SK-N-SH treated with all-trans-retinoic acid at 6 μM for 48 hours (cell line): ENCODE results near the gene TAP1.

ENCODE experiments used
- ATAC-seq: fragments of 200-7000 bp; cut with Tn5 transposase; 3 replicates; pipeline ENCODE4 v1.9.1; 2020; ENCODE audit warnings: mild to moderate bottlenecking, moderate library complexity
- ARNTL ChIP-seq: fragments of 450-650 bp; formaldehyde crosslinking; IDR thresholded peaks from 2 replicates; pipeline ENCODE4 v1.5.0; 2020; ENCODE audit warnings: low read depth, mild to moderate bottlenecking, moderate library complexity, borderline replicate concordance
- BACH2 ChIP-seq: fragments of 250-450 bp; sonication (Bioruptor Pico); IDR thresholded peaks from 2 replicates; pipeline ENCODE4 v1.9.0; 2021; ENCODE audit warnings: mild to moderate bottlenecking, borderline replicate concordance
- CSDC2 ChIP-seq: fragments of 250-450 bp; sonication (Bioruptor Pico); IDR thresholded peaks from 2 replicates; pipeline ENCODE4 v1.5.0; 2020; ENCODE audit warnings: mild to moderate bottlenecking, moderate library complexity
- CSRNP3 ChIP-seq: fragments of 250-450 bp; sonication (Bioruptor Pico); IDR thresholded peaks from 2 replicates; pipeline ENCODE4 v1.5.1; 2021; ENCODE audit warnings: mild to moderate bottlenecking, moderate library complexity
- ESRRG ChIP-seq: fragments of 250-450 bp; sonication (Bioruptor Pico); IDR thresholded peaks from 2 replicates; pipeline ENCODE4 v1.6.1; 2021; ENCODE audit warnings: mild to moderate bottlenecking
- OSR1 ChIP-seq: fragments of 250-450 bp; sonication (Bioruptor Pico); IDR thresholded peaks from 2 replicates; pipeline ENCODE4 v1.8.0; 2022; ENCODE audit warnings: moderate library complexity, mild to moderate bottlenecking, inconsistent platforms
- PATZ1 ChIP-seq: fragments of 250-450 bp; sonication (Bioruptor Pico); IDR thresholded peaks from 2 replicates; pipeline ENCODE4 v1.8.0; 2020; ENCODE audit warnings: mild to moderate bottlenecking, moderate library complexity, borderline replicate concordance
- POU6F1 ChIP-seq: fragments of 250-450 bp; sonication (Bioruptor Pico); IDR thresholded peaks from 2 replicates; pipeline ENCODE4 v1.8.0; 2021; ENCODE audit warnings: low read depth, mild to moderate bottlenecking, moderate library complexity, borderline replicate concordance
- PPARA ChIP-seq: fragments of 250-450 bp; sonication (Bioruptor Pico); IDR thresholded peaks from 2 replicates; pipeline ENCODE4 v1.5.0; 2020; ENCODE audit warnings: mild to moderate bottlenecking, borderline replicate concordance
- RARB ChIP-seq: fragments of 250-450 bp; sonication (Bioruptor Pico); IDR thresholded peaks from 2 replicates; pipeline ENCODE4 v1.8.0; 2021; ENCODE audit warnings: mild to moderate bottlenecking, moderate library complexity
- SNAI2 ChIP-seq: fragments of 250-450 bp; sonication (Bioruptor Pico); IDR thresholded peaks from 2 replicates; pipeline ENCODE4 v1.5.0; 2020; ENCODE audit warnings: mild to moderate bottlenecking, moderate library complexity
- TCF4 ChIP-seq: fragments of 250-450 bp; sonication (Bioruptor Pico); IDR thresholded peaks from 2 replicates; pipeline ENCODE4 v1.8.0; 2021; ENCODE audit warnings: mild to moderate bottlenecking, moderate library complexity, borderline replicate concordance
- TOX ChIP-seq: fragments of 250-450 bp; sonication (Bioruptor Pico); IDR thresholded peaks from 2 replicates; pipeline ENCODE4 v1.8.0; 2021; ENCODE audit warnings: mild to moderate bottlenecking, moderate library complexity, borderline replicate concordance
- TSHZ2 ChIP-seq: fragments of 250-450 bp; sonication (Bioruptor Pico); IDR thresholded peaks from 2 replicates; pipeline ENCODE4 v1.5.0; 2020; ENCODE audit warnings: mild to moderate bottlenecking, moderate library complexity
- ZC3H10 ChIP-seq: fragments of 250-450 bp; sonication (Bioruptor Pico); IDR thresholded peaks from 2 replicates; pipeline ENCODE4 v1.5.1; 2021; ENCODE audit warnings: mild to moderate bottlenecking, moderate library complexity
- ZFP3 ChIP-seq: fragments of 250-450 bp; sonication (Bioruptor Pico); IDR thresholded peaks from 2 replicates; pipeline ENCODE4 v1.5.0; 2020; ENCODE audit warnings: mild to moderate bottlenecking, moderate library complexity
- ZFP30 ChIP-seq: fragments of 450-650 bp; formaldehyde crosslinking; IDR thresholded peaks from 2 replicates; pipeline ENCODE4 v1.5.0; 2022; ENCODE audit warnings: mild to moderate bottlenecking, moderate library complexity
- ZNF70 ChIP-seq: fragments of 450-650 bp; formaldehyde crosslinking; IDR thresholded peaks from 2 replicates; pipeline ENCODE4 v1.5.0; 2020; ENCODE audit warnings: mild to moderate bottlenecking, moderate library complexity
- ZNF8 ChIP-seq: fragments of 450-650 bp; formaldehyde crosslinking; IDR thresholded peaks from 2 replicates; pipeline ENCODE4 v1.5.0; 2020; ENCODE audit warnings: mild to moderate bottlenecking, moderate library complexity

Gene TAP1

GRCh38 chr6:32860674-32861073 lies 7.2 kb upstream of the TAP1 start:
- no peak for ATAC-seq

GRCh38 chr6:32858194-32858593 lies 4.7 kb upstream of the TAP1 start:
- TF ChIP-seq TSHZ2 = no peak
- no peak for TF ChIP-seq POU6F1
- no peak for TF ChIP-seq ARNTL (CRISPR knock-in tag)
- no peak for TF ChIP-seq TCF4 (CRISPR knock-in tag)
- no peak for TF ChIP-seq PPARA (CRISPR knock-in tag)
- TF ChIP-seq PATZ1 = no peak
- no peak for TF ChIP-seq CSRNP3 (CRISPR knock-in tag)
- TF ChIP-seq ZFP3 (CRISPR knock-in tag) = no peak
- no peak for TF ChIP-seq ZNF8 (CRISPR knock-in tag)
- TF ChIP-seq ESRRG (CRISPR knock-in tag) = no peak
- no peak for TF ChIP-seq SNAI2 (CRISPR knock-in tag)
- no peak for TF ChIP-seq ZC3H10 (CRISPR knock-in tag)
- no peak for TF ChIP-seq CSDC2 (CRISPR knock-in tag)
- no peak for TF ChIP-seq ZFP30
- TF ChIP-seq OSR1 = no peak
- no peak for ATAC-seq

More at GRCh38 chr6:32860674-32861073, 7.2 kb upstream of the TAP1 start:
- TF ChIP-seq TOX (CRISPR knock-in tag) = no peak
- no peak for TF ChIP-seq TCF4 (CRISPR knock-in tag)
- no peak for TF ChIP-seq BACH2
- no peak for TF ChIP-seq OSR1
- no peak for TF ChIP-seq TSHZ2
- TF ChIP-seq RARB (CRISPR knock-in tag) = no peak
- no peak for TF ChIP-seq PATZ1
- TF ChIP-seq ZNF70 = no peak
